Ureter (tissue), 1 donor: ENCODE results near the gene MRI1. TPM values are rescaled to one million over a fixed set of nuclear protein-coding genes. Genes with fewer than 3 reads are reported as not detected.
"Not testable (repeated sequence)": the region's sequence is repeated elsewhere in the genome, so short reads cannot be mapped to it uniquely, and the experiment has no call there.

Experiments
- DNase-seq: peaks from one replicate; pipeline ENCODE4 v3.0.0-alpha.2; 2020; ENCODE audit warnings: low spot score
- total RNA-seq: library from RNA; stranded (reverse); gene quantifications from one replicate; pipeline ENCODE4 v1.2.4, GENCODE V29; 2023
- donor health status: DM: yes; HTN: yes; CAD: no.

MRI1 gene
- 50.7 TPM for total RNA-seq

DNA sequence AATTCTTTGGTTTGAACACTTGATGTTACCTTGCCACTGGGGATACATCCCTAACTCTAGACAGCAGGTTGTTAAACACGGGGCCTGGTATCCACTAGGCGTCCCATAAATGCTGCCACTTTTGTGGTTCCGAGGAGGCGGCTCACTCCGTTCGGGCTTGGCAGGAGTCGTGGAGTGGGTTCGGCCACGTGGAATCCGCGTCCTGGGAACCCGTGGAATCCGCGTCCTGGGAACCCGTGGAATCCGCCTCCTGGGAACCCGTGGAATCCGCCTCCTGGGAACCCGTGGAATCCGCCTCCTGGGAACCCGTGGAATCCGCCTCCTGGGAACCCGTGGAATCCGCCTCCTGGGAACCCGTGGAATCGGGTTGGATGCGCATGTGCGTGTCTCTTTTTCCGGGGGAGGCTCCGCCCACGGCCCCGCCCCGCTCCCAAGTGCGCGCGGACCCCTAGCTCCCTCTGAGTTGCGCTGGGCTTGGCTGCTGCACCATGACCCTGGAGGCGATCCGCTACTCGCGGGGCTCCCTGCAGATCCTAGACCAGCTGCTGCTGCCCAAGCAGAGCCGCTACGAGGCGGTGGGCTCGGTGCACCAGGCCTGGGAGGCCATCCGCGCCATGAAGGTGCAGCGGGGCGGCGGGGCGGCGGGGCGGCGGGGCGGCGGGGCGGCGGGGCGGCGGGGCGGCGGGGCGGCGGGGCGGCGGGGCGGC, at the start of gene MRI1:
Gene MRI1, plus strand, starts transcription at position 422 of the 707 bp plus-strand sequence. Its CDS starts 67 bp downstream, at position 489.
- peak; percentile 84 for DNase-seq

DNA sequence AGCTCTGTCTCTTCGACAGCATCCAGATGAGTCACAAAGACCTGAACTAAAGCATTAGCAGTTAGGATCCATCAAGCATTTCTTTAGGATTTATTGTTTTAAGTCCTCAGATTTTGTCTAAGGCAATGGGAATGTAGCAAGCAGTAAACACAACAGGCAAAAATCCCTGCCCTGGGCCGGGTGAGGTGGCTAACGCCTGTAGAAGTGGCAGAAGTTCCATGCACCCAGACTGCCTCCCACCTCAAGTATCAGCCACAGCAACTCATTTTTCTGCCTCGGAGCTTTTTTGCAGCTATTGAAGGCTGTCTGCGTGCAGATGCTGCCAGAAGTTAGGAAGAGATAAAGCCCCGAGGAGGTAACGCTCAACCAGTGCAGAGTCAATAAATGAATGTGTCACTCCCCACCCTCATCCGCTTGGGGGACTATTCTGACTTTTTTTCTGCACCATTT, 47.1 kb upstream of the MRI1 start:
- DNase-seq = no peak

DNA sequence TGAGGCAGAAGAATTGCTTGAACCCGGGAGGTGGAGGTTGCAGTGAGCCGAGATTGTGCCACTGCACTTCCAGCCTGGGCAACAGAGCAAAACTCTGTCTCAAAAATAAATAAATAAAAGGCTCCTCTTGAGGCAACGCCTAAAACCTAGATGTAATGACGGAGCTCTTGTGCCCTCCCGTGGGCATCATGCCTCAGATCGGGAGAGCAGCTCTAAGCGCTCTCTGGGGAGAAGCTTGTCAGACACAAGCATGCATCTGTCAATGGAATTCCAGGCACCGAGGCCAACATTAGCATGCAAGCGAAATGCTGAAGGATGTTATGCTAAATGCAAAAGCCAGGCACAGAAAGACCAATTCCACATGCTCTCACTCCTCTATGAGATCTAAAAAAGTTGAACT, 45.6 kb upstream of the MRI1 start:
- peak; percentile 53 for DNase-seq

DNA sequence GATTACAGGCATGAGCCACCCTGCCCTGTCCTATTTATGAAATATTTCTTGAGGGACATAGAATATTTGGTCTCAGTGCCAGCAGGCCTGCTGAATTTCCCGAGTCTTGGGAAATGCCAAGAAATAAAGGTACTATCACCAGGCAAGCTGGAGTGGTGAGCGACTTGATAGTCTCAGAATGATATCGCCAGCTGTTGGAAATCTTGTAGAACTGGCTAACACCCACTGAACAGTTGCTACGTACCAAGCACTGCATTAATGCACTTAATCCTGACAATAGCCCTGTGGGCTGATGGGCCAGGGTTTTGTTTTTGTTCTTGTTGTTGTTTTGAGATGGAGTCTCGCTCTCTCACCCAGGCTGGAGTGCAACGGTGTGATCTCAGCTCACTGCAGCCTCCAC, 42.2 kb upstream of the MRI1 start:
- DNase-seq = no peak

DNA sequence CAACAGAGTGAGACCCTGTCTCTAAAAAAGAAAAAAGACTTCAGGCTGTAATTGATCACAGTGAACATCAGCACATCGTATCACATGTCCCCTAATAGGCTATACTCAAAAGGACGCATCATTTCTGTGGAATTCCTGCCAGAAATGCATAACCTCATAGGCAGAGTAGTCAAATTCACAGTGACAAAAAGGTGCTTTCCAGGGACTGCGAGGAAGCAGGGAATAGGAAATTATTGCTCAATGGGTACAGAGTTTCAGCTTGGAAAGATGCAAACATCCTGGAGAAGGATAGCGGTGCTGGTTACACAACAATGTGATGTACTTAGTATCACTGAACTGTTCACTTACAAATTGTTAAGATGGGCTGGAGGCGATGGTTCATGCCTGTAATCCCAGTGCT, 41.1 kb upstream of the MRI1 start:
- no peak for DNase-seq

DNA sequence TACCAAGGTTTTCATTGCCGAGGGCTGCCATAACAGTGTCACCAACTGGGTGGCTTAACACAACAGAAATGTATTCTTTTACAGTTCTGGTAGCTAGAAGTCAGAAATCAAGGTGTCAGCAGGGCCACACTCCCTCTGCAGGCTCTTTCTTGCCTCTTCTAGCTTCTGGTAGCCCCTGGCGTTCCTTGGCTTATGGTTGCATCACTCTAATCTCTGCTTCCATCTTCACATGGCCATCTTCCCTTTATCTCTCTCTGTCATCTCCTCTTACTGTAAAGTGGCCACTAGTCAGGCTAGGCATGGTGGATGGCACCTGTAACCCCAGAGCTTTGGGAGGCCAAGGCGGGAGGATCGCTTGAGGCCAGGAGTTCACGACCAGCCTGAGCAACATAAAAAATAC, 38.0 kb upstream of the MRI1 start:
- no peak for DNase-seq

DNA sequence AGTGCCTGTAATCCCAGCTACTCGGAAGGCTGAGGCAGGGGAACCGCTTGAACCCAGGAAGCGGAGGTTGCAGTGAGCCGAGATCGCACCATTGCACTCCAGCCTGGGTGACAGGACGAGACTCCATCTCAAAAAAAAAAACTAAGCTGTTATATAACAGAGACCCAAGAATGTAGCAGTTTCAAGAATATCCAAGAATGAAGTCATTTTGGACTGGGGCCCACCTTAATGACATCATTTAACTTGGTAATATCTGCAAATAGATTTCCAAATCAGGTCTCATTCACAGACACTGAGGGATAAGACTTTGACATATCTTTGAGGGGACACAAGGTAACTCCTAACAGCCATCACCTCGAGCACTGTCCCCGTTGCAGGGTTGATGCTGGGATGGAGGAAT, 36.5 kb upstream of the MRI1 start:
- DNase-seq = no peak

DNA sequence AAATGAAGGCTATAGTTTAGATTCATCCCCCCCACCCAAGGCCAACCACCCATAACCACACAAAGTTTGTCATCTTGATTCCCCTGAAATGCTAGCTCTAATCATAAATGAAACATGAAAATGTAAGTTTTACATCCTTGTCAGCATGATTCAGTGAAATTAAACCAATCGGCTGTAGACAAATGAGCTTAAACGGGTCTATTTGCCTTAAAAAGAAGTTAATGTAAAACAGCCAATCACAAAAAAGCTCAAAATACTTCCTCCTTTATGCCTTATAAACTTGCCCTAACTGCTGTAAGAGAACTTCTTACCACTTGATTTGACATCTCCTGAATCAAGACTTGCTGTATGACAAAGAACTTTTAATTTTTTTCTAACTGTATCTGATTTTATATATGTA, 34.5 kb upstream of the MRI1 start:
- no peak for DNase-seq

DNA sequence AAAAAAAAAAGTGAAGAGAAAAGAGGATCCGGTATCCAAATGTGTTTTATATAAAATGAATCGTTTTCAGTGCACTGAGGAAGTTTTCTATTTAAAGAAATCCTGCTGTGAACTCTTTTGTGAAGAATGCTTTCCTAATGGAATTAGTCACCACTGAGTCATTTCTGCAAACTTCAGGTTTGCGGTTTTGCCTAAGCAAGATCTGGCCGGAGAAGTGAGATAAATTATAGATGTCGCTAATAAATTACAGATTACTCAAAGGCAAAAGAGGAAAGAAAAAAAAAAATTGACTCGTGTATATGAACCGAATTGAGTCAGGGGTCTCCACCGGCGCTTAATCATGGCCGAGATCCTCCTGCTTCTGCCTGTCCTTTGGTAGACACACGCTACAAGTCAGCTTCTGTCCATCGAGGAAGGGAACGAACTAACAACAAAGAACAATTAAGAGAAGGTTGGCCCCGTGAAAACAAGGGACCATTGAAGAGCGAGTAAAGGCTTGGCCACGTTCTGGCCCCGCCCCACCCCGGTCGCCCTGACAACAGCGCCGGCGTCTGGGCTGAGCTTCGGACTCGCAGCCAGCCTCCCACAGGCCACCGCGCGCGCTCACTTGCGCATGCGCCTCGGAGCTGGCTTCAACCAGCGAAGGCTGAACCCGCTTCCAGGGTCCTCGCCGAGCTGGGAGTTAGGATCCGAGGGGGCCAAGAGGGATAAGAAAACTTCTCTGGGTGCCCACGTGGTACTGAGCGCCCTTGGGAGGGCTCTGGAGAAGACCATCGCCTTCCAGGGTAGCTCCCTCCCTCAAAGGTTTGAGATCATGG, 33.0 kb upstream of the MRI1 start:
- peak; percentile 94 for DNase-seq

DNA sequence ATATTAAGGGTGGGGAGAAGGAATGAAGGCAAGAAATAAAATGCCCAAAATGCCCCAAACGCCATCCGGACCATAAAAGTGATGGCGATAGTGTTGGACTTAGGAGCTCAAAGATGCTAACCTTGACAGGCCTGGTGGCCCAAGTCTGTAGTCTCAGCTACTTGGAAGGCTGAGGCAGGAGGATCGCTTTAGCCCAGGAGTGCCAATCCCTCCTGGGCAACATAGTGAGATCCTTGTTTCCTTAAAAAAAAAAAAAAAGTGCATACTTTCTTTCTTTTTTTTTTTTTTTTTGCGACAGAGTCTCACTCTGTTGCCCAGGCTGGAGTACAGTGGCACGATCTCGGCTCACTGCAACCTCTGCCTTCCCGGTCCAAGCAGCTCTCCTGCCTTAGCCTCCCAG, 32.0 kb upstream of the MRI1 start:
- DNase-seq = no peak

DNA sequence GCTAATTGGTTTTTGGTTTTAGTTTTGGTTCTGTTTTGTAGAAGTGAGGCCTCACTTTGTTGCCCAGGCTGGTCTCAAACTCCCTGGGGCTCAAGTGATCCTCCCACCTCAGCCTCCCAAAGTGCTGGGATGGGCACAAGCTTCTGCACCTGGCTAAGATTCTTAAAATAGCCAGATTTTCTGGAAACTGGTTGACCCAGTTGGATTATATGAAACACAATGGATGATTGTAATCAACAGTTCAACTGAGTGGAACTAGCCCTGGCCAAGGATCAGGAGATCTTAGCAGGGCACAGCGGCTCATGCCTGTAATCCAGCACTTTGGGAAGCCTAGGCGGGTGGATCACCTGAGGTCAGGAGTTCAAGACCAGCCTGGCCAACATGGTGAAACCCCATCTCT, 29.6 kb upstream of the MRI1 start:
- DNase-seq = no peak

DNA sequence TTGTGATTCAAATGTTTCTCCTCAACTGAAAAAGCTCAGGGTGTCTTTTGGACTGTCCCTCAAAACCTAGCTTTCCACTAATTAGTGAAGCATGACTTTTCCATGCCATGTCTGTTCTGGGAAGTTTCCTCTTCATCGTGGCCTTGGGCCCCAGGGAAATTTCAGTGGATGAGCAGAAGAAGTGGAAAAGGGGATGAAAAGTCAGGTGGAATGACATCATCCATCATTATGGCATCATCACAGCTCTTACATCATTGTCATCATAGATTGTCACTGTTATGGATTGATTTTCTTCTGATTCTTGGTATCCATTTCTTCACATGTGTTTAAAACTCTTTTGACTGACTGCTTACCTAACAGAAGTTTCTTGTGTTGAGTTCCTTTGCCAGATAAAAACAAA, 26.2 kb upstream of the MRI1 start:
- no peak for DNase-seq

DNA sequence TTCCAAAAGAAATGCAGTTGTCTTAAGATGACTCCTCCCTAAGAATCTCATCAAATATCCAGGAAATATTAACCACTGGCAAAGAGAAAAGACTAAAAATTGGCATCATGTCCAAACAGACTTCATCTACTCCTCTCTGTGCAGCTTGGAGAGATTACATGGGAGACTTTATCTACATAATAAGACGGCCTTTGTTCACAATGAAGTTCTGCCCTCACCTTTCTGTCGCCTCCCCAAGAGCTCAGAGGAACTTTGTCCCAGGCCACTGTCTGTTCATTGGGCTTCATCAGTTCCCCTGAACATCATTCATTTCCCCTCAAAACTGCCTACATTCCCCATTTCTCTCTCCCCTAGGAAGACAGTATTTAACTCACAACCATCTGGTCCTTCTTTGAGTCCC, 22.4 kb upstream of the MRI1 start:
- DNase-seq = no peak

DNA sequence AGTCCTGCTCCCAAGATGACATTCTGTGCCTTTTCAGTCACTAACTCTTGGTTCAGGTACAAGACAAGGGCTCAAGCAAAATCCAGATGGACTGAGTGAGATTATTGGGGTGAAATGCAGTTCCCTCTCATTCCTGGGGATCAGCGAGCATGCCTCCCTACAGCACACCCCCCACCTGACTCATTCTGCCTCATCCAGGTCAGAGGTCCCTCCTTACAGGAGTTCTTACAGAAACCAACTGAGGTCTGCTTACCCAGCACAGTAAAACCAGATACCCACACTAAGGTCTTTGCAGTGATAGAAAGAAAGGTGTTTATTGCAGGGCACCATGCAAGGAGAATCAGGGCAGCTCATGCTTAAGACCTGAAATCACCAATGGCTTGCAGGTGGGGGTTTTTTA, 21.6 kb upstream of the MRI1 start:
- DNase-seq = no peak

DNA sequence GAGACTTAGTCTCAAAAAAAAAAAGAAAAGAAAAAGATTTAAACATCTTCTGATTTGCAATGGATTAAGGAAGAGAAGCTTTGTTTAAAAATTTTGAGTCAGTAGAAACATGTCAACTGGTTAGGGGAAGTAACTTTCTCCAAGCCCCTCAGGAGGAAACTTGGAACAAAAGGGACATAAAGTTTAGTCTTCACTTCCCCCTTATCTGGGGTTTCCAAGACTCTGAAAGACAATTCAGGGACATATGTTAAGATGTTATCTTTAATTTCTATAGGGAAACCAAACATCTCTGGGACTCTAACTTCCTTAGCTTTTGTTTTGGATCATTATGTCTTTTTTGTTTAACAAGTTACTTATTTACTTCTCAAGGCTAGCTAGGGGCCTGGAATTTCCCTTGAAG, 20.1 kb upstream of the MRI1 start:
- no peak for DNase-seq

DNA sequence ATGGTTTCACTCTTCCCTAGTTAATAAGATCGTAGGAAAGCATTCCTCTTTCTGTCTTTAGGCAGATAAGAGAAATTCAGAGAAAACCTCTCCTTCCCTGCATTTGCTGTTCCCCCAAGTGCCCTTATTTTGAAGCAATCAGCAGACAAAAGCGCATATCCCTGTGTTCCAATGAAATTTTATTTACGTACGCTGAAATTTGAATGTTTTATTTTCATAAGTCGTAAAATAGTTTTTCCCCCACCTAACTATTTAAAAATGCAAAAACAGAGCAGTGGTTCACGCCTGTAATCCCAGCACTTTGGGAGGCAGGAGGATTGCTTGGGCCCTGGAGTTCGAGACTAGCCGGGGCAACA, 17.2 kb upstream of the MRI1 start:
- no peak for DNase-seq

DNA sequence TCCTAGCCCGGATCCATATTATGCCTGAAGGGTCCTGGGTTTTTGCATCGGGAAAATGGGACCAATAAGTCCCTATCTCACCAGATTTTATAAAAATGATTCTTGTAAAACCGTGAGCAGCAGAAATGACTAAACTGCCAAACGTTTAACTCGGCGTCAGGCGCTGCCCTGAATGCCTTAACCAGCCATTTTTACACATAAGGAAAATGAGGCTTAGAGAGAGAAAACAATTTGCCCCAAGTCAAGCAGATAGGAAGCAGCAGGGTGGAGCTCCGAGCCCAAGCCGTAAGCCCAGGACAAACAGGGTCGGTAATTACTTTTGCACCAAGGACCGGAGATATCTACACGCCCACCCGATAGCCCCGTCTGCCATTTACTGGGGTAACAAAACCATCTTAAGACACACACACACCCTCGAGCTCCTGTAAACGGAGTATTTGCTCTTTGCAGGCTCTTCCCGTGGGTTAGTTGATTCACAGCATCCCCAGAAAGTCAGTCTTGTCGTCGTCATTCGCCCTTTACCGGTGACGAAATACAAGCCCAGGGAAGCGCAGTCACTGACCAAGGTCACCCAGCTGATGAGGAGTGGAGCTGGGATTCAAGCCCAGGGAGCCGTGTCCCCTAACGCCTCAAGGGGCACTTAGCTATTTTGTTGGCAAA, 16.0 kb upstream of the MRI1 start:
- DNase-seq = no peak

DNA sequence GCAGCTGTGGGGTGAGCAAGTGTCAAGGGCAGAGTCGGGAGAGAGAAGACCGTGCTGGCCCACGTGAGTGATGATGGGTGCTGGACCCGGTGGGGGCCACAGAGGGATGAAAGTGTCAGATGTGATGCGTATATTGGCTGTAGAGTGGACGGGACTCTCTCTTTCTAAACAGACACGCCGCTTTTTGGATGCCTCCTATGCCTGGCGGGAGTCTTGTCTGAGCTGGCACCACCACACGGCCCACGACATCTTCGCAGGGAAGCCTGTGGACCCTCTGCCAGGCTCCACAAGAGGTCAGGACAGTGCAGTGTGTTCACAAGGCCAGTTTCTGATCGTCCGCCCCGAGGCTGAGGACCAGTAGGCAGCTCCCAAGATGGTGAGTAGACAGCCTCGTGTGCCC, 12.9 kb upstream of the MRI1 start:
- DNase-seq = no peak

DNA sequence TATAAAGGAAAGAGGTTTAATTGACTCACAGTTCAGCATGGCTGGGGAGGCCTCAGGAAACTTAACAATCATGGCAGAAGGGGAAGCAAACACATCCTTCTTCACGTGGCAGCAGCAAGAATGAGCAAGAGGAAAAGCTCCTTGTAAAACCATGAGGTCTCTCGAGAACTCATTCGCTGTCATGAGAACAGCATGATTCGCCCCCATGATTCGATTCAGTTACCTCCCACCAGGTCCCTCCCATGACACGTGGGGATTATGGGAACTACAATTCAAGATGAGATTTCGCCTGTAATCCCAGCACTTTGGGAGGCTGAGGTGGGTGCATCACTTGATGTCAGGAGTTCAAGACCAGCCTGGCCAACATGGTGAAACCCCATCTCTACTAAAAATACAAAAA, 10.7 kb upstream of the MRI1 start:
- DNase-seq = not testable (repeated sequence)

DNA sequence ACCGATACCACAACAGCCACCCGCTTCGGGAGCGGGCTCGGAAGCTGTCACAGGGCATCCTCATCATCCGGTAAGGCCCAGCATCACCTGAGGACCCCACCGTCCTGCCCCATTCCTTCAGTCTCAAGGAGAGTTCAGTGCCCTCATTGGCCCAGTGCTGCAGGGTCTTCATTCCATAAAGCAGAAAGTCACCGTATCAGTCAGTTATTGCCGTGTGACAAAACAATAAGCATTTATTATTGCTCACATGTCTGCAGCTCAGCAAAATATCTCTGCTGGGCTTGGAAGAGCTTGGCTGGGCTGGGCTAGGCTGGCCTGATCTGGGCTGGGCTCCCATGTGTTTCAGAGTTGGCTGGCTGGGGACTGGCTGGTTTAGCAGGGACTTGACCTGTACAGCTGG, 8.1 kb upstream of the MRI1 start:
- no peak for DNase-seq

DNA sequence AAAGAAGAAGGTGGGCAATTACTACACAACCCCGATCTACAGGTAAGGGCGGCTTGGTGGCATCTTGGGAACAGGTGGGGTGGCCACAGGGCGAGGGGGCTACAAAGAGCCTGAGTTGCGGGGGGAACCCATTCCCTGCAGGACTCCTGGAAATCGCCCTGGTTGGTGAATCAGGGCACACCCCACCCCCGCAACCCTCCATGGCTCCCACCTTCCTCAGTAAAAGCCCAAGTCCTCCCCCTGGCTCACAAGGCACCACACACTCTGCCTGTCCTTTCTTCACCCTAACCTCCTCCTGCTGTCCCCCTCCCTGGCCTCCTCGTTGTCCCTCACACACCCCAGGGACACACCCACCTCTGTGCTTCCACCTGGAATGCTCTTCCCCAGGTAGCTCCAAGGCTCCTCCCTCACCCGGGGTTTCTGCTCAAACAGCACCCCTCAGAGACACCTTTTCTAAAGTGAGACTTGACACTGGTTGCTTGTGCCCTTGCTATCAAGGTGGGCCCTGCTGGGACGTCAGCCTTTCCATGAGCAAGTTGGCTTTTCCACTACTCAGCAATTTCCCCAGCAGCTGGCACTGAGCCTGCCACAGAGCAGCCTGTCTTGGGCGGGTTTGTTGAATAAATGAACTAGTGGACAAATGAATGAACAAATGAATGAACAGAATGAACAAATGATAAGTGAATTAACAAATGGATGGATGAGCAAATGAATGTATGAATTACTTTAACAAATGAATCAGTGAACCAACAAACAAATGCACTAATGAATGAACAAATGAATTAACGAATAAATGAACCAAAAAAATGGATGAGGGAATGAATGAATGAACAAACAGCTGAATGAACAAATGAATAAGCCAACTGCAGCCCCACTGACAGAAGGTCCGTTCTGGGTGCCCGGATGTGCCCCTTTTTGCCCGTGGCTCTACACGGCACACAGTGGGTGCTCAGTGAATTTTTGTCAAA, 6.2 kb upstream of the MRI1 start:
- DNase-seq = no peak

DNA sequence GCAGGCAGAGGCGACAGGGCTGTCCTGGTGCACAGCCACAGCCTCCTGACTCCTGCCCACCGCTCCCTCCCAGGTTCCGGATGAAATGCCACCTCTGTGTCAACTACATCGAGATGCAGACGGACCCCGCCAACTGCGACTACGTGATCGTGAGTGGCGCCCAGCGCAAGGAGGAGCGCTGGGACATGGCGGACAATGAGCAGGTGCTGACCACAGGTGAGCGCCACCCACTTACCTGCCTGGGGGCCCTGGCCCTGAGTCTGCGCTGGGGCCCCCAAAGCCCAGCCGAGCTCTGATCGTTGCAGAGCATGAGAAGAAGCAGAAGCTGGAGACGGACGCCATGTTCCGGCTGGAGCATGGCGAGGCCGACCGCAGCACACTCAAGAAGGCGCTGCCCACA, 5.5 kb upstream of the MRI1 start:
- DNase-seq = no peak
